HepG2 (cell line): ENCODE data around the gene PRDX6. TPM values are rescaled to one million over a fixed set of nuclear protein-coding genes. Genes with fewer than 3 reads are reported as not detected.
A peak's percentile ranks its signal among the peaks of the same experiment; 100 is the strongest.

Experiments used
- ETS1 ChIP-seq: sonication (generic); formaldehyde crosslinking; IDR thresholded peaks from 2 replicates; pipeline ENCODE4 v1.4.0; 2020; ENCODE audit warnings: missing genetic modification reagents
- FOXA3 ChIP-seq: IDR thresholded peaks from 2 replicates; pipeline ENCODE4 v1.6.1; 2016; ENCODE audit warnings: missing genetic modification reagents, missing compliant biosample characterization
- HNF1B ChIP-seq: sonication (generic); formaldehyde crosslinking; IDR thresholded peaks from 2 replicates; pipeline ENCODE4 v1.5.1; 2020; ENCODE audit warnings: mild to moderate bottlenecking, moderate library complexity, missing genetic modification reagents
- KAT2B ChIP-seq: fragments of 150-350 bp; IDR thresholded peaks from 2 replicates; pipeline ENCODE4 v1.6.1; 2014; ENCODE audit warnings: low read depth, low read length, borderline replicate concordance
- NFATC3 ChIP-seq: sonication (generic); formaldehyde crosslinking; IDR thresholded peaks from 2 replicates; pipeline ENCODE4 v1.5.1; 2020; ENCODE audit warnings: mild to moderate bottlenecking, missing genetic modification reagents
- SOX5 ChIP-seq: IDR thresholded peaks from 2 replicates; pipeline ENCODE4 v1.6.1; 2016; ENCODE audit warnings: borderline replicate concordance
- ZFP91 ChIP-seq: sonication (generic); formaldehyde crosslinking; IDR thresholded peaks from 2 replicates; pipeline ENCODE4 v1.9.0; 2022; ENCODE audit warnings: missing genetic modification reagents, mild to moderate bottlenecking, borderline replicate concordance
- ZNF142 ChIP-seq: sonication (generic); formaldehyde crosslinking; IDR thresholded peaks from 2 replicates; pipeline ENCODE4 v1.4.0; 2020; ENCODE audit warnings: missing genetic modification reagents
- ZNF235 ChIP-seq: sonication (generic); formaldehyde crosslinking; IDR thresholded peaks from 2 replicates; pipeline ENCODE4 v1.8.1; 2023; ENCODE audit warnings: mild to moderate bottlenecking, missing genetic modification reagents, borderline replicate concordance
- ZNF260 ChIP-seq: sonication (generic); formaldehyde crosslinking; IDR thresholded peaks from 2 replicates; pipeline ENCODE4 v1.4.0; 2020; ENCODE audit warnings: missing genetic modification reagents, low read depth, mild to moderate bottlenecking, borderline replicate concordance
- ZNF317 ChIP-seq: sonication (generic); formaldehyde crosslinking; IDR thresholded peaks from 2 replicates; pipeline ENCODE4 v1.5.0; 2020; ENCODE audit warnings: mild to moderate bottlenecking, missing genetic modification reagents
- ZNF644 ChIP-seq: IDR thresholded peaks from 2 replicates; pipeline ENCODE4 v1.6.1; 2016; ENCODE audit warnings: low read depth
- ZNF687 ChIP-seq: sonication (generic); formaldehyde crosslinking; IDR thresholded peaks from 2 replicates; pipeline ENCODE4 v1.5.1; 2020; ENCODE audit warnings: mild to moderate bottlenecking, missing genetic modification reagents, moderate library complexity
- polyA plus RNA-seq, 8 experiments: library from polyadenylated mRNA; depleted of rRNA in 3 of 8; stranded (reverse) in 7 of 8; unstranded in 1 of 8; fragments of >200 nt; fragmentation: Illumina TruSeq in 4 of 8; extraction: Trizol in 4 of 8; gene quantifications; 2 replicates each; pipeline versions ENCODE4 v1.2.1 to v1.2.3, GENCODE V29; 2011 to 2016; ENCODE audit warnings: low read depth in 4 of 8, missing spikeins in 1 of 8, mixed read lengths in 1 of 8; ENCODE audit not compliant: insufficient read depth in 1 of 8
- total RNA-seq, 5 experiments: library from RNA; depleted of rRNA; stranded (reverse); fragments of >200 nt; fragmentation: Illumina TruSeq; extraction: Trizol; gene quantifications; 2 replicates each; pipeline ENCODE4 v1.2.3, GENCODE V29; 2016; ENCODE audit warnings: low read depth in 1 of 5

PRDX6 gene
- total and polyA plus RNA-seq, 2 of the 13 experiments (the other 11 are each of a cell fraction or from before 2014, with no cell fraction given), result 224 to 309 TPM

- peak; percentile 16; the same call in 1 of the 2 replicates for TF ChIP-seq HNF1B (CRISPR knock-in tag)
- peak; percentile 10; the same call in 1 of the 2 replicates for TF ChIP-seq SOX5 (CRISPR knock-in tag)
- 0 out of 2 replicates have a peak, but pooled peaks have one; percentile 24 for TF ChIP-seq FOXA3 (CRISPR knock-in tag)
- TF ChIP-seq ZNF644 (CRISPR knock-in tag), result 0 out of 2 replicates have a peak, but pooled peaks have one; percentile 12
- peak; percentile 29; the same call in 1 of the 2 replicates for TF ChIP-seq ZNF317 (CRISPR knock-in tag)
- no peak for TF ChIP-seq ZNF260 (CRISPR knock-in tag)
- TF ChIP-seq NFATC3 (CRISPR knock-in tag), result no peak
- TF ChIP-seq ZNF235 (CRISPR knock-in tag), result 0 out of 2 replicates have a peak, but pooled peaks have one; percentile 5
- TF ChIP-seq ZNF687 (CRISPR knock-in tag), result 0 out of 2 replicates have a peak, but pooled peaks have one; percentile 30
- TF ChIP-seq ETS1 (CRISPR knock-in tag), result no peak
- TF ChIP-seq ZNF142, result peak; percentile 56; the same call in 1 of the 2 replicates
- TF ChIP-seq KAT2B, result no peak
- TF ChIP-seq ZFP91 (CRISPR knock-in tag), result 0 out of 2 replicates have a peak, but pooled peaks have one; percentile 26
These were observed 2.9 kb upstream of the PRDX6 start (continued) for GRCh38 chr1:173474097-173474779.
